NT2/D1 (cell line): ENCODE data around the gene PRR23B.
"Not testable (repeated sequence)": the region's sequence is repeated elsewhere in the genome, so short reads cannot be mapped to it uniquely, and the experiment has no call there.

Source experiments
- DNase-seq: peaks from one replicate; pipeline ENCODE4 v3.0.0-alpha.2; 2011; ENCODE audit warnings: low read depth, low spot score
- H3K27me3 ChIP-seq: 2 replicates; pipeline ENCODE4 v1.6.0; 2011; ENCODE audit warnings: mild to moderate bottlenecking; ENCODE audit not compliant: insufficient read length, insufficient read depth
- H3K36me3 ChIP-seq: 2 replicates; pipeline ENCODE4 v1.6.1; 2011; ENCODE audit warnings: mild to moderate bottlenecking, low read length, mixed read lengths; ENCODE audit not compliant: insufficient read depth, insufficient read length
- H3K4me1 ChIP-seq: 2 replicates; pipeline ENCODE4 v1.5.1; 2011; ENCODE audit not compliant: insufficient read depth, insufficient read length
- H3K4me3 ChIP-seq: 2 replicates; pipeline ENCODE4 v1.5.1; 2011; ENCODE audit warnings: low read depth; ENCODE audit not compliant: insufficient read length
- H3K9ac ChIP-seq: 2 replicates; pipeline ENCODE4 v1.6.0; 2011; ENCODE audit warnings: low read depth; ENCODE audit not compliant: insufficient read length
- H3K9me3 ChIP-seq: 2 replicates; pipeline ENCODE4 v1.5.1; 2011; ENCODE audit warnings: mild to moderate bottlenecking, low read length; ENCODE audit not compliant: insufficient read depth
- SUZ12 ChIP-seq: IDR thresholded peaks from 2 replicates; pipeline ENCODE4 v1.6.1; 2011; ENCODE audit not compliant: insufficient read length, insufficient read depth; ENCODE audit errors: extremely low read depth
- YY1 ChIP-seq: IDR thresholded peaks from 2 replicates; pipeline ENCODE4 v1.6.1; 2011; ENCODE audit not compliant: insufficient read length, insufficient read depth
- ZNF274 ChIP-seq: IDR thresholded peaks from 2 replicates; pipeline ENCODE4 v1.6.1; 2011; ENCODE audit warnings: mild to moderate bottlenecking, low read depth, low read length

PRR23B gene

DNA sequence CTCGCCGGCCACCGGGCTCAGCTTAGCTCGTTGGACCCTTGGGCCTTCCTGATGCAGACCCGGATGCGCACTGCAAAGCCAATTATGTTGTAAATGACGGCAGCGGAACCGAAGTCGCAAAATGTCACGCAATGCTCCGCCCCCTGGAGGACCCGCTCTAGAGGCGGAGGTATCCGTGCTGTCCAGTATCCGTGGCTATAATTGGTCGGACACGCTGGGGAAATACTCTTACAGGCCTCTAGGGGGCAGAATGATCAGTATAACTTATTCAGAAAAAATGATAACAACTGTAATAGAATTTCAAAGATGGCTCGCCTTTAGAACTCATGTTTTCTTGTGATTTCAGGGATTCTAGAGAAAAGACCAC is at the start of gene PRR23B:
PRR23B (minus strand) TSS at position 59 of the 367 bp plus-strand sequence. CDS start 265 bp downstream, outside the sequence.
- TF ChIP-seq YY1: no peak
- no peak for TF ChIP-seq SUZ12
- TF ChIP-seq ZNF274: no peak
- H3K27me3 ChIP-seq: no peaks in the 10 kb centered on the region
- no peaks in the 10 kb centered on the region for H3K4me1 ChIP-seq
- no peak for DNase-seq
- H3K36me3 ChIP-seq: no peaks in the 10 kb centered on the region
- H3K9ac ChIP-seq: no peak within 1 kb of the TSS
- no peak within 1 kb of the TSS for H3K4me3 ChIP-seq
- peaks cover 6% of the 10 kb centered on the region; the same call in 1 of the 2 replicates for H3K9me3 ChIP-seq

DNA sequence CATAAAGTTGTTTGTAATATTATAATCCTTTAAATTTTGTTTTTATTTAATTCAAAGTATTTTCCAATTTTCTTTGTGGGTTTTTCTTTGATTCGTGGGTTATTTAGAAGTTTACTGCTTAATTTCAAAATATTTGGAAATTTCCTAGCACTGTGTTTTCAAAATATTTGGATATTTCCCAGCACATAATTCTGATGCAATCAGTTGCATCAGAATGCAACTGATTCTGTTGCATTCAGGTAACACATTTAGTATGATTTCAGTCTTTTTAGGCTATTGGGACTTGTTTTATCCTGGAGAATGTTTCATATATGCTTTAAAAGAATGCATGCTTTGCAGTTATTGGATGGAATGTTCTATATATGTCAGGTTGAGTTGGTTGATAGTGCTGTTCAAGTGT is 42.2 kb upstream of the PRR23B start:
- no peak for TF ChIP-seq YY1
- no peak for TF ChIP-seq SUZ12
- no peak for TF ChIP-seq ZNF274
- H3K9me3 ChIP-seq: no peaks in the 10 kb centered on the region
- H3K9ac ChIP-seq: no peak overlapping the region
- no peaks in the 10 kb centered on the region for H3K4me1 ChIP-seq
- no peak for DNase-seq
- no peaks in the 10 kb centered on the region for H3K27me3 ChIP-seq
- no peak overlapping the region for H3K4me3 ChIP-seq
- no peaks in the 10 kb centered on the region for H3K36me3 ChIP-seq

DNA sequence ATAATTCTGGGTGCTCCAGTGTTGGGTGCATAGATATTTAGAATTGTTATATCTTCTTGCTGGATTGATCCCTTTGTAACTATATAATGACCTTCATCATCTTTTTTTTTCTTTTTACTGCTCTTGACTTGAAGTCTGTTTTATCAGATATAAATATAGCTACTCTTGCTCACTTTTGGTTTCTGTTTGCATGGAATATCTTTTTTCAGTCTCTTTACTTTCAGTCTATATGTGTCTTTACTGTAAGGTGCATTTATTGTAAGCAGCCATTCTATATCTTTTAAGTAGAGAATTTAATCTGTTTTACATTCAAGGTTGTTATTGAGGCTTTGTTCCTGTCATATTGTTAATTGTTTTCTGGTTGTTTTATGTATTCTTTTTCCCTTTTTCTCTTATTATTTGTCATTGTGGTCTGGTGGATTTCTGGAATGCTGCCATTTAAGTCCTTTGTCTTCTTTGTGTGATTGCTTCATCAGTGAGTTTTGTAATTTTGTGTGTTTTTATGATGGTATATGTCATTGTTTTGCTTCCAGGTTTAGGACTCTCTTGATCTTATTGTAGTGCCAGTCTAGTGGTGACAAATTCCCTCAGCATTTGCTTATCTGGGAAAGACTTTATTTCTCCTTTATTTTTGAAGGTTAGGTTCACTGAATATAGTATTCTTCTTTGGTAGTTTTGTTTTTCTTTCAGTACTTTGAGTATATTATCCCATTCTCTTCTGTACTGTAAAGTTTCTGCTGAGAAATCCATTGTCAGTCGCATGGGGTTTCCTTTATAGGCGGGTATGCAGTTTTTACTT is 32.3 kb upstream of the PRR23B start:
- no peak for DNase-seq
- no peak for TF ChIP-seq ZNF274
- no peak for TF ChIP-seq SUZ12
- no peak for TF ChIP-seq YY1

DNA sequence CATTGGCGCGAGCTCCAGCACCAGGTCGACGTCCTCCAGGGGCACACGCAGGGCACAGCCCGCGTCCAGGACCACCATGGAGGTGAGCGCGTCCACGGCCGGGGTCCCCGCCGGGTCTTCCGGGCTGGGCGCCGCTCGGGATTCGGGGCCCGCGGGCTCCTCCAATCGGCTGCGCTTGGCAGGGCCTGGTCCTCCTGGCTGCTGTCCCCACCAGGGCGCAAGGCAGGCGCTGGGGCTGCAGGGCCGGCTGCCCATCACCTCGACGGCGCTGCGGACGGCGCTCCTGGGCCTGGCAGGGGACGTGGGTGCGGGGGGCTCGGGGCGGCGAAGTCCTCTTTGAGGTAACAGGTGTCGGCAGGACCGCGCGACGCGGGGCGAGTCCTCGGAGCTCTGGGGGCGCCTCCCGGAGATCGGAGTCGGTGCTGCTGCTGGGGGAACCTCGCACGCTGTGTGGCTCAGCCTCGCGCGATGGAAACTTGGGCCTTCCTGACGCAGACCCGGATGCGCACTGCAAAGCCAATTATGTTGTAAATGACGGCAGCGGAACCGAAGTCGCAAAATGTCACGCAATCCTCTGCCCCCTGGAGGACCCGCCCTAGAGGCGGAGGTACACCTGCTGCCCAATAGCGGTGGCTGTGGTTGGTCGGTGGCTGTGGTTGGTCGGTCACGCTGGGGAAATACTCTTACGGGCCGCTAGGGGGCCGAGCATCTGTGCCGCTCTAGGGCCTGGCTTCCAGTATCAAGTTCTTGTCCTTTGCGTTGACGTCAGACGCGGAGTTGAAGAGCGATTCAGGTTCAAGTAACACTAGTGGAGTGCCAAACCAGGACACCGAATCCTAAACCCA is 23.9 kb upstream of the PRR23B start, which contains the start of gene PRR23C:
PRR23C (minus strand) TSS at position 527 of the 845 bp plus-strand sequence; CDS start at position 255, 272 bp downstream.
- H3K4me3 ChIP-seq: no peak within 1 kb of the TSS
- no peaks in the 10 kb centered on the region for H3K4me1 ChIP-seq
- no peak for DNase-seq
- H3K9ac ChIP-seq: no peak within 1 kb of the TSS
- no peak for TF ChIP-seq ZNF274
- no peak for TF ChIP-seq SUZ12
- no peak for TF ChIP-seq YY1
- H3K9me3 ChIP-seq: peaks cover 17% of the 10 kb centered on the region; the same call in 1 of the 2 replicates
- no peaks in the 10 kb centered on the region for H3K27me3 ChIP-seq
- H3K36me3 ChIP-seq: no peaks in the 10 kb centered on the region

More for the DNA sequence above, 32.3 kb upstream of the PRR23B start:
- Histone ChIP-seq H3K36me3 (no peaks in the 10 kb centered on the region), H3K9me3 (peaks cover 10% of the 10 kb centered on the region; the same call in 1 of the 2 replicates), H3K4me3 (no peak overlapping the region), H3K9ac (no peak overlapping the region), H3K4me1 (no peaks in the 10 kb centered on the region), H3K27me3 (no peaks in the 10 kb centered on the region)

DNA sequence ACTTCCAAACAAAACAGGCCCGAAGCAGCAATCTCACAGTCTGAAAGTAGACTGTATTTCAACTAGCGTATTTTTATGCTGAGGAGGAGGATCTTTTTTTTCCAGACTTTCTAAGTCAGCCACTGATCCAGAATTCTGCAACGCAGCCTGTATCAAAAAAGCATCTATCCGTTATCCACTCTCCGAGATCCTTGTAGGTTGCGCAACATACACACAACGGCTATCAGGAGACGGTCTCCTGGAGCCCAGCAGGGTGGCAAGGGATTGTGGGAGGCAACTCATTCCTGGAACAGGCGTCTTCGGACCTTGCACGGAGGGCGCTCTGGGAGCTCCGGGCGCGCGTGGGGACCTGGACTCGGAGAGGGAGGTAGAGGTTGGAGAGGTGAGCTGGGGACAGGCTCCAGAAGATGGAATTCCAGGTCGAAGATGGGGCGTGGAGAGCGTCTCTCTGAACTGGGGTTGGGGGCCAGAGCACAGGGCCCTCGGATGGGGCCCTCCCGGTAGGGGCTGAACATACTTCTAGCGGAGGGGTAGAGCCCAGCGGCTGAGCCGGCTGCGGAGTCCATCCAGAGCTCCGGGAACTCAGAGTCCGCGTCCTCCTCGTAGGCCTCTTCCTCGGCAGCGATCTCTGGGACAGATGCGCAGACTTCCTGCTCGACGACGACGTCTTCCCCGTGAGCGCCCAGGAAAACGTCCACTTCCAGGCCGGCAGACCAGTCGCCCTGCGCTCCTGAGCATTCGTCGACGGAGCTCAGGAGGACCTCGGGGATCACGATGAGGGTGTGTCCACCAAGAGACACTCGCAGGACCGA is 23.0 kb upstream of the PRR23B start:
- Histone ChIP-seq H3K9me3 (peaks cover 17% of the 10 kb centered on the region; the same call in 1 of the 2 replicates), H3K4me1 (no peaks in the 10 kb centered on the region), H3K36me3 (no peaks in the 10 kb centered on the region), H3K9ac (no peak overlapping the region), H3K27me3 (no peaks in the 10 kb centered on the region), H3K4me3 (no peak overlapping the region)
- TF ChIP-seq SUZ12 (no peak), YY1 (no peak), ZNF274 (no peak)
- DNase-seq: no peak

DNA sequence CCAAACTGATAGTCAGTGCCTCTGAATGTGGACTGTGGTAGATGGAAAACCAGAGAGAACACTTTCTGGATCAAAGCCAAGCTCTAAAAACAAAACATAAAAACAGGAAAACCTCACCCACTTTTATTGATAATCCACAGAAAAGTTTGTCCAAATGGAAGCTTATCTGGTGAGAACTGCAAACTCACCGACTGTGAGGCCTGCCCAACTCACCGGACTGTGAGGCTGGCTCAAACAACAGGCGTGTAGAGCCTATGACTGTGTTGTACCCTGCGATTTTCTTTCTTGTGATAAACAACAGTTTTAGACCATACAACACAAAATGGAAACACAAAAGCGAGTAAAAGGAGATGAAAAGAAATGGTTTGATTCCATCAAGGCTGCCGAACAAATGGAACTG is 16.8 kb upstream of the PRR23B start:
- no peak for DNase-seq
- H3K9me3 ChIP-seq: no peaks in the 10 kb centered on the region
- no peak overlapping the region for H3K4me3 ChIP-seq
- no peaks in the 10 kb centered on the region for H3K36me3 ChIP-seq
- TF ChIP-seq ZNF274 (no peak), YY1 (no peak), SUZ12 (no peak)
- no peaks in the 10 kb centered on the region for H3K4me1 ChIP-seq
- no peaks in the 10 kb centered on the region for H3K27me3 ChIP-seq
- no peak overlapping the region for H3K9ac ChIP-seq

DNA sequence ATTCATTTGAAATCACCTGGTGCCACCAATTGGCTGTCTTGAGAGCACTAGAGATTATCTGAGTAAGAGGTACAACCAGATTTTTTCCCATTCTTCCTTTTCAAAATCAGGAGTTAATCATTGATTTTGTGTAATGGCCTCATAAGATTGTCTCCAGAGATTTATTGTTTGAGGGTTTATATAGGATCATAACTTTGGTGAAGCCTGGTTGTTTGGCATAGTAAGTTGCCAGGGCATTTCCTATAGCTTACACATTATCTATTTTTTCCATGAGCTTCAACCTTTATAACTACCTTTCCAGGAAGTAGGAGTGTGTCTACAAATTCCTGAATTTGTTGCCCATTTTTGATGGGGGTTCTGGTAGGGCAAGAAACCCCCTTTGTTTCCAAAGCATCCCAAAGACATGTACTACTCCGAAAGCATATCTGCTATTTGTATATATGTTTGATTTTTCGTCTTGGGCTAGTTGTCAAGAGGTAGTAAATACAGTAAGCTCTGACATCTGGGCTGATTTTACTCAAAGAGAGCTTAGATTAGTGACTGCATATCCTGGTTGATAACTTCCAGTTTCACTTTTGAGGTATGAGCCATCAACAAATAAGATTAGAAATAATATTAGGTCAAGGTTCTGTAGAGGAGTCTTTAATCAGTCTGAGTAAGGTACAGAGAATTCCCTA is 11.7 kb upstream of the PRR23B start:
- TF ChIP-seq SUZ12 (no peak), ZNF274 (no peak), YY1 (no peak)
- no peaks in the 10 kb centered on the region for H3K4me1 ChIP-seq
- H3K36me3 ChIP-seq: no peaks in the 10 kb centered on the region
- H3K27me3 ChIP-seq: no peaks in the 10 kb centered on the region
- H3K9me3 ChIP-seq: peaks cover 4% of the 10 kb centered on the region; the same call in 1 of the 2 replicates
- no peak for DNase-seq
- H3K9ac ChIP-seq: no peak overlapping the region
- no peak overlapping the region for H3K4me3 ChIP-seq

DNA sequence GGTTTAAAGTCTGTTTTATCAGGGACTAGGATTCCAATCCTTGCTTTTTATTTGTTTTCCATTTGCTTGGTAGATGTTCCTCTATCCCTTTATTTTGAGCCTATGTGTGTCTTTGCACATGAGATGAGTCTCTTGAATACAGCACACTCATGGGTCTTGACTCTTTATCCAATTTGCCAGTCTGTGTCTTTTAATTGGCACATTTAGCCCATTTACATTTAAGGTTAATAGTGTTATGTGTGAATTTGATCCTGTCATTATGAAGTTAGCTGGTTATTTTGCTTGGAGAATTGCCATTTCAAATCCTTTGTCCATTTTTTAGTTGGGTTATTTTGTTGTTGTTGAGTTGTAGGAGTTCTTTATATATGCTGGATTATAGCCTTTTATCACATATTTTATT is 9.8 kb upstream of the PRR23B start:
- H3K4me1 ChIP-seq, H3K9me3 ChIP-seq, H3K36me3 ChIP-seq, H3K27me3 ChIP-seq, DNase-seq, H3K4me3 ChIP-seq, H3K9ac ChIP-seq: not testable (repeated sequence)
